ENCODE results near the gene KIAA0408.

DNA sequence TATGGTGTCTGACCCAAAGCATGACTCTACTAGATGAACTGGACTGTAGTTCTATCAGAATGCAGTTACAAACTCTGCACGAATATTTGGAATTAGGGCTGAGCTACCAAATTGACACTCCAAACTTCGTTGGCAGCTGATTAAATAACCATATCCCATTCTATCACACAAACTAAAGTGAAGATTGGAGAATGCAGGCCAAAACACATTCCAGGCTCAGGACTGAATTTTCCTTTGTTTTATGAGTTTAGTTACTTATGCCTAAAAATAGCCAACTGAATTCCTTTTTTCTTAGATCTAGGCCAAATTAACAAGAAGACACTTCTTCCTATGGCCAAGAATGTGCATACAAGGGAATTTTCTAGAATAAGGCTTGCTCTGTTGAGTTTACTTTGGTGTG is 9.7 kb upstream of the KIAA0408 start:
- TF ChIP-seq, protein P1, sequence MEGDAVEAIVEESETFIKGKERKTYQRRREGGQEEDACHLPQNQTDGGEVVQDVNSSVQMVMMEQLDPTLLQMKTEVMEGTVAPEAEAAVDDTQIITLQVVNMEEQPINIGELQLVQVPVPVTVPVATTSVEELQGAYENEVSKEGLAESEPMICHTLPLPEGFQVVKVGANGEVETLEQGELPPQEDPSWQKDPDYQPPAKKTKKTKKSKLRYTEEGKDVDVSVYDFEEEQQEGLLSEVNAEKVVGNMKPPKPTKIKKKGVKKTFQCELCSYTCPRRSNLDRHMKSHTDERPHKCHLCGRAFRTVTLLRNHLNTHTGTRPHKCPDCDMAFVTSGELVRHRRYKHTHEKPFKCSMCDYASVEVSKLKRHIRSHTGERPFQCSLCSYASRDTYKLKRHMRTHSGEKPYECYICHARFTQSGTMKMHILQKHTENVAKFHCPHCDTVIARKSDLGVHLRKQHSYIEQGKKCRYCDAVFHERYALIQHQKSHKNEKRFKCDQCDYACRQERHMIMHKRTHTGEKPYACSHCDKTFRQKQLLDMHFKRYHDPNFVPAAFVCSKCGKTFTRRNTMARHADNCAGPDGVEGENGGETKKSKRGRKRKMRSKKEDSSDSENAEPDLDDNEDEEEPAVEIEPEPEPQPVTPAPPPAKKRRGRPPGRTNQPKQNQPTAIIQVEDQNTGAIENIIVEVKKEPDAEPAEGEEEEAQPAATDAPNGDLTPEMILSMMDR (IDR thresholded peaks at IDR 0.05; ENCODE audit: low read length) = no peak
- no peak for TF ChIP-seq EZH2phosphoT487 (IDR thresholded peaks at IDR 0.05; ENCODE audit: low read length)

All from MM.1S (cell line).